ENCODE results near the gene CFAP161.

CFAP161 gene

GRCh38 chr15:81188354-81188753, 54.3 kb downstream of the CFAP161 start:
- DNase-seq = no peak
- H3K4me1 ChIP-seq = no peaks in the 10 kb centered on the region
- H3K27me3 ChIP-seq = 0 out of 2 replicates have a peak, but pooled peaks cover 2% of the 10 kb centered on the region
- H3K9me3 ChIP-seq = no peaks in the 10 kb centered on the region
- no peaks in the 10 kb centered on the region for H3K36me3 ChIP-seq
- H3K4me3 ChIP-seq (ENCODE audit: low read depth, low read length) = no peak overlapping the region
- no peak for TF ChIP-seq CTCF (IDR thresholded peaks at IDR 0.05; ENCODE audit: low read depth, low read length)

- H3K4me3 ChIP-seq (ENCODE audit: low read depth, low read length) = no peak overlapping the region
- no peaks in the 10 kb centered on the region for H3K36me3 ChIP-seq
- no peaks in the 10 kb centered on the region for H3K9me3 ChIP-seq
- no peaks in the 10 kb centered on the region for H3K4me1 ChIP-seq
- 0 out of 2 replicates have a peak, but pooled peaks cover 2% of the 10 kb centered on the region for H3K27me3 ChIP-seq
- no peak for TF ChIP-seq CTCF (IDR thresholded peaks at IDR 0.05; ENCODE audit: low read depth, low read length)
- no peak for DNase-seq
Observed at GRCh38 chr15:81189583-81190283, 55.7 kb downstream of the CFAP161 start.

- no peak for DNase-seq
- Histone ChIP-seq H3K4me1 (no peaks in the 10 kb centered on the region), H3K9me3 (no peaks in the 10 kb centered on the region), H3K27me3 (peaks cover 5% of the 10 kb centered on the region; the same call in 1 of the 2 replicates), H3K36me3 (no peaks in the 10 kb centered on the region), H3K4me3 (ENCODE audit: low read depth, low read length) (no peak overlapping the region)
- TF ChIP-seq CTCF (IDR thresholded peaks at IDR 0.05; ENCODE audit: low read depth, low read length) = no peak
Observed at GRCh38 chr15:81190922-81191507, 56.9 kb downstream of the CFAP161 start.

- H3K4me3 ChIP-seq (ENCODE audit: low read depth, low read length) = no peak overlapping the region
- peaks cover 5% of the 10 kb centered on the region; the same call in 1 of the 2 replicates for H3K27me3 ChIP-seq
- TF ChIP-seq CTCF (IDR thresholded peaks at IDR 0.05; ENCODE audit: low read depth, low read length) = no peak
- no peaks in the 10 kb centered on the region for H3K36me3 ChIP-seq
- no peaks in the 10 kb centered on the region for H3K9me3 ChIP-seq
- no peak for DNase-seq
- H3K4me1 ChIP-seq = no peaks in the 10 kb centered on the region
Observed at GRCh38 chr15:81191701-81192100, 57.6 kb downstream of the CFAP161 start.

GRCh38 chr15:81194723-81195122, 60.7 kb downstream of the CFAP161 start:
- Histone ChIP-seq H3K4me3 (ENCODE audit: low read depth, low read length) (no peak overlapping the region), H3K27me3 (peaks cover 5% of the 10 kb centered on the region; the same call in 1 of the 2 replicates), H3K4me1 (no peaks in the 10 kb centered on the region), H3K36me3 (no peaks in the 10 kb centered on the region), H3K9me3 (no peaks in the 10 kb centered on the region)
- no peak for TF ChIP-seq CTCF (IDR thresholded peaks at IDR 0.05; ENCODE audit: low read depth, low read length)
- no peak for DNase-seq

GRCh38 chr15:81195339-81195864, 61.3 kb downstream of the CFAP161 start:
- Histone ChIP-seq H3K9me3 (no peaks in the 10 kb centered on the region), H3K4me3 (ENCODE audit: low read depth, low read length) (no peak overlapping the region), H3K27me3 (peaks cover 5% of the 10 kb centered on the region; the same call in 1 of the 2 replicates), H3K36me3 (no peaks in the 10 kb centered on the region), H3K4me1 (no peaks in the 10 kb centered on the region)
- no peak for TF ChIP-seq CTCF (IDR thresholded peaks at IDR 0.05; ENCODE audit: low read depth, low read length)
- DNase-seq = no peak
